HG03571 (cell line): ENCODE data around the gene ACOT9.
A peak's percentile ranks its signal among the peaks of the same experiment; 100 is the strongest.
"Not testable (repeated sequence)": the region's sequence is repeated elsewhere in the genome, so short reads cannot be mapped to it uniquely, and the experiment has no call there.

Source experiments
- ATAC-seq: cut with Tn5 transposase; IDR thresholded peaks from one replicate; pipeline ENCODE4 v1.9.1; 2021; ENCODE audit not compliant: unreplicated experiment

ACOT9 gene

GRCh38 chrX:23699636-23700194, 43.4 kb downstream of the ACOT9 start:
- ATAC-seq, result no peak

GRCh38 chrX:23694606-23695005, 48.5 kb downstream of the ACOT9 start:
- no peak for ATAC-seq

- ATAC-seq, result no peak
These were observed 50.9 kb downstream of the ACOT9 start for GRCh38 chrX:23692166-23692565.

DNA sequence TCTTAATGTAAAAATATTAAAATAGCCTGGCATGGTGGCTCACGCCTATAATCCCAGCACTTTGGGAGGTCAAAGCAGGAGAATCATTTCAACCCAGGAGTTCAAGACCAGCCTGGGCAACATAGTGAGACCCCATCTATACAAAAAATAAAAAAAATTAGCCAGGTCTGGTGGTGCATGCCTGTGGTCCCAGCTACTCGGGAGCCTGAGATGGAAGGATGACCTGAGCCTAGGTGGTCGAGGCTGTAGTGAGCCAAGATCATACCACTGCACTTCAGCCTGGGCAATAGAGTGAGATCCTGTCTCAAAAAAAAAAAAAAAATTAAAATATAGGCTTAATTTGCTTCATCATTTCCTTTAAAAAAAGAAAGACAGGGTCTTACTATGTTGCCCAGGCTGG, 66.6 kb downstream of the ACOT9 start:
- not testable (repeated sequence) for ATAC-seq

DNA sequence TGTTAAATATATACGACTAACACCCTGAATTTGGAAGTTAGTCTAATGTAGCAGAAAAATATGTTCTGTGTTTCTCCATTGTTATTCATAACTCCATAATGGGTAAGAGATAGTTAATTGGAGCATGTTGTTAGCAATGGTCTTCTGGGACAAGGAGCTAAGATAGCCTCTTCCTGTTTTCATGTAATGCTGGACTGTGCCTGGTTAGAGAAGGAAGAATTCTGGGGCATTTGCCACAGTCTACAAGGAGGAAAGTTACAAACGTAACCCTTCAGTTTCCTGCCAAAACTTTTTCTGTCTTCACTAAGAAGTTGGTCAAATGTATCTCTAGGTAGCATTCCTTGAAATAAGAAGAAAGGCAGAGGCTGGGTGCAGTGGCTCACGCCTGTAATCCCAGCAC, 70.0 kb downstream of the ACOT9 start:
- ATAC-seq, result no peak

GRCh38 chrX:23670528-23670927, 72.5 kb downstream of the ACOT9 start:
- ATAC-seq, result no peak

DNA sequence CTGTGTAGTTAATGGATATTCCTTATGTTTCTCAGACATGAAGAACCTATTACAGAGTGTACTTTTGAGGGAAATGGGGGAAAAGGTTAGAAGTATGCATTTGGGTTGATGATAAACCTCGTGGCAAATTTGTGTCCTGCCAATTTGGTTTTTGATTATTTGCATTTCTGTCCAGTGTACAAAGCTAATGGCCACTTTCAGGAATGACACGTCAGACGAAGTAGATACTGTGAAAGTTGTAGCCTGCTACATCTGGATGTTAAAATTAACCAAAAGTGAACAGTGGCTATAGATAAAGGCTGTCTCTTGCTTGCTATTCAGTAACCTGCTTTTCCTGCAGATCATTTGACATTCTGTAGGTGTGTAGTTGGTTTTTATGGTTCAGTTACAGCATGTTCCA, 74.7 kb downstream of the ACOT9 start:
- ATAC-seq, result peak; percentile 45

GRCh38 chrX:23667239-23668177, 75.6 kb downstream of the ACOT9 start, which contains the start of gene PRDX4:
PRDX4 (plus strand) TSS chrX:23667493; CDS start chrX:23667571, 78 bp downstream.
- ATAC-seq, result peak; percentile 57

- ATAC-seq, result no peak
These were observed 76.8 kb downstream of the ACOT9 start for GRCh38 chrX:23666282-23666681.

- no peak for ATAC-seq
These were observed 78.6 kb downstream of the ACOT9 start for GRCh38 chrX:23664496-23664895.

DNA sequence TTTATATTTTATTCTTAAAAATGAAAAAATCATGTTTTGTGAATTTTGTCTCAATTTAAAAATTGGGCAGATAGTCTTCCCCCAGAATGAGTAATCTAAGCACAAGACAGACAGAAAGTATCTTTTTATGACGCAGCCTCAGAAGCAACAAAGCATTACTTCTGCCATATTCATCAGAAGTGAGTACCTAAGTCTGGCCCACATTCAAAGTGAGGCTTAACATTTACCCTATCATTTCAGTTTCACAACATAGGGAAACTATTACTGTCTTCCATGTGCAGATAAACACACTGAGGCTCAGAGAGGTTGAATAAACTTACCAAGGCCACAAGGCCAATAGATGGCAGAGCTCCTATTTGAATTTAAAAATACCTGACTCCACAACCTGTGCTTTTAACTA, 80.2 kb downstream of the ACOT9 start:
- ATAC-seq, result no peak

GRCh38 chrX:23662187-23662586, 80.9 kb downstream of the ACOT9 start:
- ATAC-seq, result peak; percentile 57

- ATAC-seq, result no peak
These were observed 81.4 kb downstream of the ACOT9 start for GRCh38 chrX:23661671-23662070.

DNA sequence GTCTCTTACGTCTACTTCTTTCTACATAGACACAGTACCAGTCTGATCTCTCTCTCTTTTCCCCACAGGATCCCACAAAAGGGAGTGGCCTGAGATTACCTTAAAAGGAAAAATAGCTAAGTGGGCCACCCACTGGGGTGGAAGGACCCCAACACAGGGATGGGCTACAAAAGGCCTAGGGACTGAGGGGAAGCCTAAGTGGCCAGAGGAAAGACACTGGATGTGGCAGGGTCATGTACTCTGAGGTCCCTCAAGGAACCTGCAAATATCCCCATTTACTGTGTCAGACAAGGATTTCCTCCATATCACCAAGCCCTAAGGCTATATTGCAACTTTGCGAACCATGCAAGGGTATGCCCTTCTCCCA, 82.3 kb downstream of the ACOT9 start:
- ATAC-seq, result no peak

GRCh38 chrX:23660083-23660765, 82.9 kb downstream of the ACOT9 start:
- ATAC-seq, result not testable (repeated sequence)

- no peak for ATAC-seq
These were observed 83.7 kb downstream of the ACOT9 start for GRCh38 chrX:23659339-23659738.

- ATAC-seq, result no peak
These were observed 86.4 kb downstream of the ACOT9 start for GRCh38 chrX:23656684-23657083.

DNA sequence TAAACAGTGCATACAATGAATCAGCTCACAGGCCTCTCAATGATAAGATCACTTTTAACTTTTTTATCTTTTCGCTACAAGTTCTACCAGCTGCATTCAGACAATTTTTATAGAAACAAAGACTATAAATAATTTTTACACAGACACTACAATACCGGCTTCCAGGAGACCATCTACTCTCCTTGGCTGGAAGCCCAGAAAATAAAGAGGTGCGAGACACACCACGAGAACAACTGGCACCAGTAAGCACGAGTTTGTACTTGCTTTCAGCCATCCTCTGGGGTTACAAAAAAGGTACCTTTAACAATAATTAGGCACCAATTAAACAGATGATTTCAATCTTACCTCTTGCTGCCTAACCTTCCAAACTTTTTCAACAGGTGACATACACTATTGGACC, 87.0 kb downstream of the ACOT9 start:
- ATAC-seq, result no peak
